ENCODE measurements around the gene CCDC83.

The CCDC83 gene

GRCh38 chr11:85961930-85962363, 106.8 kb downstream of the CCDC83 start:
- TF ChIP-seq ZFP3 (CRISPR knock-in tag; IDR thresholded peaks at IDR 0.05): no peak
- no peak for TF ChIP-seq ESRRG (CRISPR knock-in tag; IDR thresholded peaks at IDR 0.05)
- no peak for TF ChIP-seq PATZ1 (CRISPR knock-in tag; IDR thresholded peaks at IDR 0.05; ENCODE audit: borderline replicate concordance)
- no peak for TF ChIP-seq ZNF8 (CRISPR knock-in tag; IDR thresholded peaks at IDR 0.05)
- TF ChIP-seq RARB (CRISPR knock-in tag; IDR thresholded peaks at IDR 0.05): no peak
- TF ChIP-seq ZNF565 (CRISPR knock-in tag; conservative IDR thresholded peaks at IDR 0.05; ENCODE audit: low read depth): no peak
- TF ChIP-seq CREB5 (CRISPR knock-in tag; IDR thresholded peaks at IDR 0.05; ENCODE audit: low read depth): no peak
- TF ChIP-seq CSDC2 (CRISPR knock-in tag; IDR thresholded peaks at IDR 0.05): no peak
- ATAC-seq: peak; percentile 99

- ATAC-seq: no peak
- no peak for TF ChIP-seq ZFP30 (CRISPR knock-in tag; IDR thresholded peaks at IDR 0.05)
- TF ChIP-seq CSRNP3 (CRISPR knock-in tag; IDR thresholded peaks at IDR 0.05): no peak
- no peak for TF ChIP-seq ISL1 (CRISPR knock-in tag; IDR thresholded peaks at IDR 0.05)
- no peak for TF ChIP-seq CSDC2 (CRISPR knock-in tag; IDR thresholded peaks at IDR 0.05)
- TF ChIP-seq POU6F1 (CRISPR knock-in tag; IDR thresholded peaks at IDR 0.05; ENCODE audit: borderline replicate concordance, low read depth): no peak
- TF ChIP-seq BACH2 (CRISPR knock-in tag; IDR thresholded peaks at IDR 0.05; ENCODE audit: borderline replicate concordance): no peak
- no peak for TF ChIP-seq CREB5 (CRISPR knock-in tag; IDR thresholded peaks at IDR 0.05; ENCODE audit: low read depth)
These were observed 110.0 kb downstream of the CCDC83 start for GRCh38 chr11:85965202-85965601.

- ATAC-seq: no peak
- no peak for TF ChIP-seq ESRRG (CRISPR knock-in tag; IDR thresholded peaks at IDR 0.05)
- no peak for TF ChIP-seq ZFP30 (CRISPR knock-in tag; IDR thresholded peaks at IDR 0.05)
- no peak for TF ChIP-seq BACH2 (CRISPR knock-in tag; IDR thresholded peaks at IDR 0.05; ENCODE audit: borderline replicate concordance)
- TF ChIP-seq ZNF8 (CRISPR knock-in tag; IDR thresholded peaks at IDR 0.05): no peak
- TF ChIP-seq PPARA (CRISPR knock-in tag; IDR thresholded peaks at IDR 0.05; ENCODE audit: borderline replicate concordance): no peak
- no peak for TF ChIP-seq GLIS3 (CRISPR knock-in tag; IDR thresholded peaks at IDR 0.05)
- TF ChIP-seq ZC3H10 (CRISPR knock-in tag; IDR thresholded peaks at IDR 0.05): no peak
- TF ChIP-seq CSDC2 (CRISPR knock-in tag; IDR thresholded peaks at IDR 0.05): no peak
- TF ChIP-seq CREB5 (CRISPR knock-in tag; IDR thresholded peaks at IDR 0.05; ENCODE audit: low read depth): no peak
These were observed 112.3 kb downstream of the CCDC83 start for GRCh38 chr11:85967457-85967856.

Data from SK-N-SH treated with all-trans-retinoic acid at 6 μM for 48 hours (cell line).